Heart left ventricle (tissue), 16 donors: ENCODE data around the gene CISH. TPM values are rescaled to one million over a fixed set of nuclear protein-coding genes. Genes with fewer than 3 reads are reported as not detected.

Experiments
- ATAC-seq, 4 donors: fragments of 200-7000 bp; cut with Tn5 transposase; one replicate each; pipeline ENCODE4 v1.9.1; 2020 to 2022; ENCODE audit warnings: moderate library complexity in 4 of 4, mild to moderate bottlenecking in 3 of 4, moderate number of reproducible peaks in 1 of 4
- DNase-seq, 5 donors: peaks; one replicate each; pipeline ENCODE4 v3.0.0-alpha.2; 2020
- H3K27ac ChIP-seq, 12 donors: fragments of 200-600 bp; sonication (generic) in 4 of 12; one replicate each; pipeline versions ENCODE4 v1.5.0 to v1.8.0; 2016 to 2022; ENCODE audit warnings: mild to moderate bottlenecking in 2 of 12
- H3K27me3 ChIP-seq, 9 donors: fragments of 200-600 bp; sonication (generic) in 2 of 9; one replicate each; pipeline versions ENCODE4 v1.5.1 to v1.8.0; 2016 to 2022; ENCODE audit warnings: mild to moderate bottlenecking in 3 of 9
- H3K36me3 ChIP-seq, 9 donors: fragments of 200-600 bp; sonication (generic) in 2 of 9; one replicate each; pipeline versions ENCODE4 v1.5.0 to v1.8.0; 2018 to 2022; ENCODE audit warnings: mild to moderate bottlenecking in 2 of 9
- H3K4me1 ChIP-seq, 12 donors: fragments of 200-600 bp; sonication (generic) in 4 of 12; one replicate each; pipeline versions ENCODE4 v1.5.0 to v1.8.0; 2016 to 2022; ENCODE audit warnings: mild to moderate bottlenecking in 3 of 12
- H3K4me3 ChIP-seq, 12 donors: fragments of 200-600 bp; sonication (generic) in 4 of 12; one replicate each; pipeline versions ENCODE4 v1.5.0 to v1.8.0; 2017 to 2022; ENCODE audit warnings: mild to moderate bottlenecking in 9 of 12, moderate library complexity in 4 of 12
- H3K9me3 ChIP-seq, 12 donors: fragments of 200-600 bp; sonication (generic) in 4 of 12; one replicate each; pipeline versions ENCODE4 v1.5.0 to v1.8.0; 2016 to 2022; ENCODE audit warnings: mild to moderate bottlenecking in 1 of 12
- CTCF ChIP-seq, 12 donors: fragments of 200-600 bp; sonication (generic) in 4 of 12; IDR thresholded peaks; one replicate each; pipeline versions ENCODE4 v1.5.0 to v1.8.0; 2018 to 2022; ENCODE audit warnings: antibody characterized with exemption in 12 of 12, mild to moderate bottlenecking in 5 of 12
- POLR2A ChIP-seq, 2 donors: fragments of 450-650 bp; IDR thresholded peaks; one replicate each; pipeline ENCODE4 v1.6.1; 2017; ENCODE audit warnings: antibody characterized with exemption in 2 of 2, mild to moderate bottlenecking in 2 of 2, moderate library complexity in 2 of 2
- WGBS, 4 donors: extraction: QIAGEN DNeasy Blood & Tissue Kit in 2 of 4; methylation state at CpG; one replicate each; pipeline versions ENCODE4 v1.1.5 to v1.1.7; 2013 to 2018; 5-methylcytosine and 5-hydroxymethylcytosine counted together
- intact Hi-C, 10 donors: fragments of 100-400 bp; cut with DNase I; formaldehyde crosslinking; loops; one replicate each; pipeline versions ENCODE4 v1.11.1 to v1.14.2; 2022
- polyA plus RNA-seq, 2 donors: library from polyadenylated mRNA; stranded (reverse); fragments of 200-250 nt; gene quantifications; one replicate each; pipeline ENCODE4 v1.2.3, GENCODE V29; 2013
- total RNA-seq, 9 donors: library from RNA; depleted of rRNA in 2 of 9; stranded (reverse); fragments of >200 nt in 2 of 9; fragmentation: NEBNext Ultra II Directional in 3 of 9; extraction: Animal tissue kit (Norgen Biotek cat#: 25700) in 3 of 9; gene quantifications; one replicate each; pipeline versions ENCODE4 v1.1.0 to v1.2.4, GENCODE V29; 2016 to 2023
- donor health status: ischemic (EF 13 %, LVEDD 7.1; RV severe dilation, severe dysfunction).
- donor health status: healthy with polysubstance abuse.
- donor health status: DM: no; HTN: yes; CAD: no.
- donor health status: DM: no; HTN: no; CAD: no.
- donor health status: ischemic (EF 25% LVEDD 6.9; RV normal size, moderate dysfunction).
- donor health status: ischemic (EF 25% LVEDD 5.7; RV mildly dilated, moderate dysfunction).
- donor health status: healthy.
- donor health status: DM: yes; HTN: yes; CAD: no.
- donor health status: ischemic (EF 35%, LVEDD 5.7; RV mildly dilated, moderate dysfunction).
- donor health status: nonischemic (EF 11% LVEDD 7.7; RV severe dilation, severe dysfunction).
- donor health status: DM: yes; HTN: yes; CAD: no.
- donor health status: PGD.
- donor health status: ischemic (EF 29% LVEDD 5.4; RV normal size, mild dysfunction).
- donor health status: nonischemic (EF 23%, LVEDD 6.1; RV moderate dilation, normal function).

CISH gene
- total and polyA plus RNA-seq, 11 donors, result 6.9 to 57.0 (median 20.3) TPM

- no peak for TF ChIP-seq CTCF (IDR thresholded peaks at IDR 0.05)
- TF ChIP-seq POLR2A (IDR thresholded peaks at IDR 0.05), result no peak
- intact Hi-C loops, result no loop called here
- Histone ChIP-seq H3K27ac (peak overlapping the region in 8 of 12 donors; percentile 34 to 96 (median 70)), H3K4me3 (no peak overlapping the region), H3K36me3 (no peaks in the 10 kb centered on the region), H3K9me3 (no peaks in the 10 kb centered on the region), H3K4me1 (peaks cover 5 to 78% (median 36%) of the 10 kb centered on the region in 12 donors), H3K27me3 (no peaks in the 10 kb centered on the region)
- WGBS, 4 donors, result 65 to 90% (median 71%) methylated on average over 6 to 9 of the region's 9 CpGs
- DNase-seq, result no peak
- ATAC-seq, result no peak
These were observed 20.3 kb downstream of the CISH start for GRCh38 chr3:50591196-50591741.

- 88 to 93% (median 92%) methylated on average over 4 of the region's 4 CpGs for WGBS, 4 donors
- Histone ChIP-seq H3K27ac (peak overlapping the region in 6 of 12 donors; percentile 63 to 96 (median 90)), H3K4me1 (peaks cover 5 to 78% (median 50%) of the 10 kb centered on the region in 12 donors)
These were observed 22.7 kb downstream of the CISH start for GRCh38 chr3:50588759-50589433.

GRCh38 chr3:50587806-50588758 is 23.5 kb downstream of the CISH start:
- ATAC-seq, result no peak
- WGBS, 4 donors, result 61 to 70% (median 67%) methylated on average over 17 of the region's 17 CpGs
- peaks cover 0 to 3% (median 0%) of the 10 kb centered on the region in 9 donors for H3K36me3 ChIP-seq
- H3K27me3 ChIP-seq, result no peaks in the 10 kb centered on the region
- no peak for DNase-seq
- no peak for TF ChIP-seq CTCF (IDR thresholded peaks at IDR 0.05)
- no peak for TF ChIP-seq POLR2A (IDR thresholded peaks at IDR 0.05)
- H3K4me3 ChIP-seq, result no peak overlapping the region
- no peaks in the 10 kb centered on the region for H3K9me3 ChIP-seq
- intact Hi-C loops, result loop anchor here in 1 of 10 donors (2.0 kb wide), 1 partner anchor 13 kb away; no protein-coding TSS in a partner anchor
- peaks cover 5 to 82% (median 54%) of the 10 kb centered on the region in 12 donors for H3K4me1 ChIP-seq
- peak overlapping the region in 10 of 12 donors; percentile 27 to 96 (median 78) for H3K27ac ChIP-seq

More at GRCh38 chr3:50588759-50589433, 22.7 kb downstream of the CISH start:
- ATAC-seq (no peak), DNase-seq (no peak)
- no peaks in the 10 kb centered on the region for H3K27me3 ChIP-seq
- H3K9me3 ChIP-seq, result no peaks in the 10 kb centered on the region
- TF ChIP-seq CTCF (IDR thresholded peaks at IDR 0.05), result no peak
- no peak for TF ChIP-seq POLR2A (IDR thresholded peaks at IDR 0.05)
- intact Hi-C loops, result no loop called here
- H3K36me3 ChIP-seq, result peaks cover 0 to 3% (median 0%) of the 10 kb centered on the region in 9 donors
- H3K4me3 ChIP-seq, result no peak overlapping the region
